Measurements from ENCODE around the gene NBPF26.
"Not testable (repeated sequence)": the region's sequence is repeated elsewhere in the genome, so short reads cannot be mapped to it uniquely, and the experiment has no call there.

NBPF26 gene

DNA sequence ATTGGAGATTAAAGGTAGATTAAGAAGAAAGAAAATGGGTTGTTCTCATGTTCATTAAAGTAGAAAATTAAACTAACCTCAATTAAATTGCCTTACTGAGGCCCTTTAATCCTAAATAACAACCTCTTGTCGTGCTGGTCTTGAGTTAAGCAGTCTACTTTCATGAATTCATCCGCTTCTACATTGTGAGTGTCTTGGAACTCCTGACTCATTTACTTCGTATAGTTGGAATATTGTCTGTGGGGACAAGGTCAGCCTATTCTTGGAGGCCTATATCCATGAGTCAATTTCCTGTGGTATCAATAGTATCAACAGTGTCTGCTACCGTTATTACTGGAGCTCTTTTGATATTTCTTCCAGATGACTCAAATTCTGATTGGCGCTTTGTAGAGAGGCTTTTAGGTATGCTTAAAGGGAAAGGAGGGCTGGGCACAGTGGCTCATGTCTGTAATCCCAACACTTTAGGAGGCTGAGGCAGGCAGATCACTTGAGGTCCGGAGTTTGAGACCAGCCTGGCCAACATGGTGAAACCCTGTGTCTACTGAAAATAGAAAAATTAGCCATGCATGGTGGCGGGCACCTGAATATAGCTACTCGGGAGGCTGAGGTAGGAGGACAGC, 136.0 kb downstream of the NBPF26 start:
- not testable (repeated sequence) for DNase-seq

DNA sequence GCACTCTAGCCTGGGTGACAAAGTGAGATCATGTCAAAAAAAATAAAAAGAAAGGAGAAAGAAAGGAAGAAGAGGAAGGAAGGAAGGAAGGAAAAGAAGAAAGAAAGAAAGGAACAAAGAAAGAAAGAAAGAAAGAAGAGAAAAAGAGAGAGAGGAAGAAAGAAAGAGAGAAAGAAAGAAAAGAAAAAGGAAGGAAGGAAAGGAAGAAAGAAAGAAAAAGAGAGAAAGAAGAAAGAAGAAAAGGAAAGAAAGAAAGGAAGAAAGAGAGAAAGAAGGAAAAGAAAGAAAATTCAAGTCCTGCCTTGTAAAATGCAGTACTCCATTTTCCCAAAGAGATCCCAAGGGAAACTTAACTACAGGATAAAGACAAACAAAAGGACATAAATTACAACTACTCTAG, 154.5 kb downstream of the NBPF26 start:
- DNase-seq = not testable (repeated sequence)

DNA sequence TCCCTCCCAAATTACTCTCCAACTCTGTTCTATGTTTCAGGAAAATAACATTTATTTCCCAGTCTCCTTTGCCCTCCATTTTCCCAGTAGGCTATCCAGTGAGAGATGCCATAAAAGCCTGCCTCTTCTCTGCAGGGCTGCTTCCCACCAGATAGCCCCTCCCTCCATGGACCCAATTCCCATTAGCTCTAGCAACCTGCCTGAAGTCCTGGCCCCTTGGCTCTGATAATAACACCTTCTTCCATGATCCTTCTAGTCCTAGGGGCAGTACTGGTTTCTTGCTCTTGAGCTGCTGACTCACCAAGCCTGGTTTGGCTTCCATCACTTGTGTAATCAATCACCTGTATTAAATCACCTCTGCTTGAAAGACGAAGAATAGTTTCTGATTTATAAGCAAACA, 156.3 kb downstream of the NBPF26 start:
- DNase-seq = not testable (repeated sequence)

DNA sequence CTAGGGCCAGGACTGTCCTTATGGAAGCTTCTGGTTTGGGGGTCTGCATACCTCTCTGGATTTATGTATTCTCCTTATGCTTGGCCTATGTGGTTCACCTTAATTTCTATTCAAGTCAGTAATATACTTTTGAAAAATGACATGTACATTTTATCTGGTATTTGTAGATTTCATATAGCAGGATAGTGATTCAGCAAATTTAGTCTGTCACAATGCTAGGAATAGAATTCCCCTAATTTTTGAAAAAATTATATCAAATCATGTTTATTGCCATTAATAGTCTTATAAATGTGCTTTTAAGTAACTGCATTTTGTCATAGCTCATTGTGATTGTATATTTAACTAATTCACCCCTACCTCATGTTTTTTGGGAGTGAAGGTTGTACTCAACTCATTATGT, 158.2 kb downstream of the NBPF26 start:
- not testable (repeated sequence) for DNase-seq

All from activated T-cell treated with anti-CD3 and anti-CD28 coated beads, Interleukin-2, amount 50 U/mL, for 48 hours (primary cell).